Trophoblast cell (in vitro differentiated cells and primary cell): ENCODE data around the gene GFPT2.

Experiments used
- DNase-seq, 2 donors: peaks; one replicate each; pipeline ENCODE4 v3.0.0-alpha.2; 2016
- H2AFZ ChIP-seq: 2 replicates; pipeline ENCODE4 v1.6.1; 2013; ENCODE audit warnings: low read length, moderate library complexity, mild to moderate bottlenecking; ENCODE audit not compliant: insufficient read depth, poor library complexity
- H2AK5ac ChIP-seq: 2 replicates; pipeline ENCODE4 v1.6.1; 2013; ENCODE audit warnings: mild to moderate bottlenecking, low read length
- H2BK120ac ChIP-seq: 2 replicates; pipeline ENCODE4 v1.6.1; 2013; ENCODE audit warnings: low read length, mild to moderate bottlenecking, moderate library complexity; ENCODE audit not compliant: insufficient read depth, poor library complexity
- H2BK12ac ChIP-seq: 2 replicates; pipeline ENCODE4 v1.6.1; 2013; ENCODE audit warnings: mild to moderate bottlenecking, low read length, moderate library complexity
- H2BK5ac ChIP-seq: 2 replicates; pipeline ENCODE4 v1.6.1; 2013; ENCODE audit warnings: low read length, low read depth, moderate library complexity, mild to moderate bottlenecking; ENCODE audit not compliant: poor library complexity
- H3K14ac ChIP-seq: 2 replicates; pipeline ENCODE4 v1.6.1; 2013; ENCODE audit warnings: mild to moderate bottlenecking, low read length
- H3K18ac ChIP-seq: 2 replicates; pipeline ENCODE4 v1.6.1; 2013; ENCODE audit warnings: mild to moderate bottlenecking, low read length
- H3K23ac ChIP-seq: 2 replicates; pipeline ENCODE4 v1.6.1; 2013; ENCODE audit warnings: low read length
- H3K27ac ChIP-seq: 2 replicates; pipeline ENCODE4 v1.5.1; 2013; ENCODE audit warnings: low read depth, mild to moderate bottlenecking, inconsistent platforms, low read length, moderate library complexity
- H3K27me3 ChIP-seq: 2 replicates; pipeline ENCODE4 v1.6.1; 2013; ENCODE audit warnings: inconsistent platforms, mild to moderate bottlenecking, low read length, moderate library complexity; ENCODE audit not compliant: insufficient read depth
- H3K36me3 ChIP-seq, 2 experiments: 1 replicate in 1 of 2; 2 replicates in 1 of 2; pipeline ENCODE4 v1.6.1; 2013; ENCODE audit warnings: low read length in 2 of 2, mild to moderate bottlenecking in 2 of 2, moderate library complexity in 1 of 2; ENCODE audit not compliant: insufficient read depth in 2 of 2, control insufficient read depth in 1 of 2
- H3K4ac ChIP-seq: 2 replicates; pipeline ENCODE4 v1.6.1; 2013; ENCODE audit warnings: low read depth, mild to moderate bottlenecking, low read length, moderate library complexity
- H3K4me1 ChIP-seq, 2 experiments: 1 replicate in 1 of 2; 2 replicates in 1 of 2; pipeline ENCODE4 v1.6.1; 2013; ENCODE audit warnings: low read length in 2 of 2, mild to moderate bottlenecking in 2 of 2, moderate library complexity in 1 of 2; ENCODE audit not compliant: insufficient read depth in 2 of 2, control insufficient read depth in 1 of 2
- H3K4me2 ChIP-seq: 2 replicates; pipeline ENCODE4 v1.6.1; 2013; ENCODE audit warnings: inconsistent platforms, mild to moderate bottlenecking, low read length, moderate library complexity
- H3K4me3 ChIP-seq: 2 replicates; pipeline ENCODE4 v1.5.1; 2013; ENCODE audit warnings: mild to moderate bottlenecking, low read depth, low read length, inconsistent platforms
- H3K79me1 ChIP-seq: one replicate; pipeline ENCODE4 v1.6.1; 2013; ENCODE audit warnings: low read length
- H3K79me2 ChIP-seq: 2 replicates; pipeline ENCODE4 v1.6.1; 2013; ENCODE audit warnings: low read length, mild to moderate bottlenecking; ENCODE audit not compliant: control insufficient read depth, insufficient read depth, poor library complexity
- H3K9ac ChIP-seq: 2 replicates; pipeline ENCODE4 v1.6.1; 2013; ENCODE audit warnings: mild to moderate bottlenecking, low read length
- H3K9me3 ChIP-seq: 2 replicates; pipeline ENCODE4 v1.6.1; 2013; ENCODE audit warnings: low read depth, mild to moderate bottlenecking, control low read depth, inconsistent platforms, low read length; ENCODE audit not compliant: insufficient read depth
- H4K12ac ChIP-seq: 2 replicates; pipeline ENCODE4 v1.6.1; 2013; ENCODE audit warnings: low read depth, mild to moderate bottlenecking, low read length, moderate library complexity
- H4K8ac ChIP-seq: 2 replicates; pipeline ENCODE4 v1.6.1; 2013; ENCODE audit warnings: low read depth, mild to moderate bottlenecking, low read length, moderate library complexity
- H4K91ac ChIP-seq: one replicate; pipeline ENCODE4 v1.6.1; 2013; ENCODE audit warnings: low read depth, mild to moderate bottlenecking, low read length, moderate library complexity
- WGBS: extraction: QIAGEN DNeasy Blood & Tissue Kit; methylation state at CpG from one replicate; pipeline ENCODE4 v1.1.7; 2013; ENCODE audit warnings: missing lambda C conversion rate; ENCODE audit not compliant: insufficient read length, insufficient coverage; ENCODE audit errors: extremely low coverage; 5-methylcytosine and 5-hydroxymethylcytosine counted together

Gene GFPT2

GRCh38 chr5:180271221-180271620 is 81.9 kb downstream of the GFPT2 start:
- Histone ChIP-seq H3K4me3 (no peak overlapping the region), H3K9me3 (peaks cover 2% of the 10 kb centered on the region), H2BK12ac (no peak overlapping the region), H4K12ac (no peak overlapping the region), H3K79me1 (no peaks in the 10 kb centered on the region), H3K36me3 (peaks cover 17 to 23% of the 10 kb centered on the region in 2 experiments), H3K18ac (no peak overlapping the region), H3K27me3 (no peaks in the 10 kb centered on the region), H3K27ac (no peak overlapping the region), H3K4me2 (no peak overlapping the region), H3K9ac (no peak overlapping the region), H3K79me2 (no peaks in the 10 kb centered on the region), H2AK5ac (no peak overlapping the region), H2BK5ac (no peak overlapping the region), H4K8ac (no peak overlapping the region), H4K91ac (no peak overlapping the region), H2BK120ac (no peak overlapping the region), H2AFZ (no peak overlapping the region), H3K4me1 (no peaks in the 10 kb centered on the region), H3K14ac (no peak overlapping the region), H3K4ac (no peak overlapping the region), H3K23ac (no peak overlapping the region)
- DNase-seq: no peak
- no CpG with 5 or more reads among the region's 7 CpGs for WGBS

- Histone ChIP-seq H3K9ac (no peak overlapping the region), H3K18ac (no peak overlapping the region), H2BK5ac (no peak overlapping the region), H4K8ac (no peak overlapping the region), H3K4me2 (no peak overlapping the region), H3K27me3 (no peaks in the 10 kb centered on the region), H3K79me2 (no peaks in the 10 kb centered on the region), H2AFZ (no peak overlapping the region), H3K27ac (no peak overlapping the region), H3K23ac (no peak overlapping the region), H3K36me3 (peaks cover 41 to 49% of the 10 kb centered on the region in 2 experiments), H3K9me3 (peaks cover 38% of the 10 kb centered on the region), H2BK12ac (no peak overlapping the region), H2AK5ac (no peak overlapping the region), H3K79me1 (no peaks in the 10 kb centered on the region), H3K14ac (no peak overlapping the region), H2BK120ac (no peak overlapping the region), H3K4me1 (no peaks in the 10 kb centered on the region), H4K12ac (no peak overlapping the region), H3K4me3 (no peak overlapping the region), H3K4ac (no peak overlapping the region), H4K91ac (no peak overlapping the region)
- no CpG with 5 or more reads among the region's 3 CpGs for WGBS
- DNase-seq: peak; percentile 77 to 92
These were observed 93.9 kb downstream of the GFPT2 start for GRCh38 chr5:180259260-180259611.

- peaks cover 47% of the 10 kb centered on the region for H3K9me3 ChIP-seq
- H3K27ac ChIP-seq: no peak overlapping the region
- H4K8ac ChIP-seq: no peak overlapping the region
- no peak overlapping the region for H3K18ac ChIP-seq
- peak overlapping the region; percentile 8 for H3K4me3 ChIP-seq
- H4K91ac ChIP-seq: no peak overlapping the region
- no peak overlapping the region for H3K14ac ChIP-seq
- no peak overlapping the region for H3K9ac ChIP-seq
- no peaks in the 10 kb centered on the region for H3K27me3 ChIP-seq
- no peak for DNase-seq
- no peak overlapping the region for H2AFZ ChIP-seq
- H4K12ac ChIP-seq: no peak overlapping the region
- H2BK12ac ChIP-seq: no peak overlapping the region
- no peaks in the 10 kb centered on the region for H3K4me1 ChIP-seq
- H2AK5ac ChIP-seq: no peak overlapping the region
- H2BK120ac ChIP-seq: no peak overlapping the region
- no CpG with 5 or more reads among the region's 24 CpGs for WGBS
- H3K23ac ChIP-seq: no peak overlapping the region
- no peaks in the 10 kb centered on the region for H3K79me1 ChIP-seq
- peaks cover 58 to 66% of the 10 kb centered on the region in 2 experiments for H3K36me3 ChIP-seq
- no peak overlapping the region for H2BK5ac ChIP-seq
- no peak overlapping the region for H3K4me2 ChIP-seq
- H3K4ac ChIP-seq: no peak overlapping the region
- no peaks in the 10 kb centered on the region for H3K79me2 ChIP-seq
These were observed 99.9 kb downstream of the GFPT2 start for GRCh38 chr5:180253036-180253824.

- H3K23ac ChIP-seq: no peak overlapping the region
- H3K4me2 ChIP-seq: no peak overlapping the region
- no peak overlapping the region for H4K8ac ChIP-seq
- H2BK120ac ChIP-seq: no peak overlapping the region
- H3K18ac ChIP-seq: peak overlapping the region; percentile 27
- H3K79me1 ChIP-seq: no peaks in the 10 kb centered on the region
- H3K9ac ChIP-seq: no peak overlapping the region
- peaks cover 44% of the 10 kb centered on the region for H3K9me3 ChIP-seq
- H3K27ac ChIP-seq: no peak overlapping the region
- no CpG with 5 or more reads among the region's 7 CpGs for WGBS
- no peak for DNase-seq
- H3K36me3 ChIP-seq: peaks cover 63 to 67% of the 10 kb centered on the region in 2 experiments
- H4K91ac ChIP-seq: no peak overlapping the region
- H2AFZ ChIP-seq: no peak overlapping the region
- H2BK12ac ChIP-seq: no peak overlapping the region
- no peak overlapping the region for H4K12ac ChIP-seq
- H3K79me2 ChIP-seq: no peaks in the 10 kb centered on the region
- peak overlapping the region; percentile 10 for H3K4me3 ChIP-seq
- no peak overlapping the region for H2BK5ac ChIP-seq
- H3K14ac ChIP-seq: no peak overlapping the region
- no peaks in the 10 kb centered on the region for H3K27me3 ChIP-seq
- H3K4ac ChIP-seq: no peak overlapping the region
- H2AK5ac ChIP-seq: no peak overlapping the region
- no peaks in the 10 kb centered on the region for H3K4me1 ChIP-seq
These were observed 101.2 kb downstream of the GFPT2 start for GRCh38 chr5:180251887-180252286.
